T-helper 9 cell (primary cell): ENCODE measurements around the gene HOMER1.

Experiments used
- DNase-seq: peaks from one replicate; pipeline ENCODE4 v3.0.0-alpha.2; 2020
- total RNA-seq, 2 donors: gene quantifications; one replicate each; lab custom pipeline; 2026; lab: John Stamatoyannopoulos, UW

Gene HOMER1
- 8.8 to 17.1 reads per million in 2 donors for total RNA-seq

DNA sequence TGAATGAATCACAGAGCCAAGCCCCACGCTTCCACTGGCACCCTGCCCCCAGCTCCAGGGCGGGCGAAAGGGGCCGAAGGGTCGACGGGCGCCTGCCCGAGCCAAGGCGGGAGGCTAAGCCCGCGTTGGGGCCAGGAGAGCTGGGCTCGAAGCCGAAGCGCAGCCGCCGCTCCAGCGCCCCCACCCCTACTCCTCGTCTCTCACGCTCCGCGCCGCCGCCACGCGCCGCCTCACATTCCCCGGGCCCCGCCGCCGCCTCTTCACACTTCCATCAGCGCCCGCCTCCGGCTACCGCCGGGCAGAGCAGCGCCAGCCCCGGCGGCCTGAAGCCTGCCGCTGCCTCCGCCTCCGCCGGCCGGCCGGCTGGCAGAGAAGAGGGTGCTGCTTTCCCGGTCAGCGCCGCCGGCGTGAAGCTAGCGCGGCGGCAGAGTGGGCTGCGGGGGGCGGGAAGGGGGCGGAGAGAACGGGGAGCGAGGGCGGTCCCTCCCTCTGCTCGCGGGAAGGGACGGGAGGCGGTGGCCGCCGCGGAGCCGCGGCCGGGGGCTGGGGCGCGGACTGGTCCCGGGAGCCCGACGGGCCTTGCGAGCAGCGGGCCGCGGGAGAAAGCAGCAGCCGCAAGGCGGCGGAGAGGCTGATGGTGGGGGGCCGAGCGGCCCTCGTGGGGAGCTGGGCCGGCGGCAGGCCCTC lies at the start of gene HOMER1:
TSS of gene HOMER1 (minus strand) at position 431 of the 687 bp plus-strand sequence. CDS start 1,360 bp downstream, outside the sequence.
- DNase-seq: peak; percentile 59

GRCh38 chr5:79563247-79563590 lies 49.3 kb upstream of the HOMER1 start:
- no peak for DNase-seq

DNA sequence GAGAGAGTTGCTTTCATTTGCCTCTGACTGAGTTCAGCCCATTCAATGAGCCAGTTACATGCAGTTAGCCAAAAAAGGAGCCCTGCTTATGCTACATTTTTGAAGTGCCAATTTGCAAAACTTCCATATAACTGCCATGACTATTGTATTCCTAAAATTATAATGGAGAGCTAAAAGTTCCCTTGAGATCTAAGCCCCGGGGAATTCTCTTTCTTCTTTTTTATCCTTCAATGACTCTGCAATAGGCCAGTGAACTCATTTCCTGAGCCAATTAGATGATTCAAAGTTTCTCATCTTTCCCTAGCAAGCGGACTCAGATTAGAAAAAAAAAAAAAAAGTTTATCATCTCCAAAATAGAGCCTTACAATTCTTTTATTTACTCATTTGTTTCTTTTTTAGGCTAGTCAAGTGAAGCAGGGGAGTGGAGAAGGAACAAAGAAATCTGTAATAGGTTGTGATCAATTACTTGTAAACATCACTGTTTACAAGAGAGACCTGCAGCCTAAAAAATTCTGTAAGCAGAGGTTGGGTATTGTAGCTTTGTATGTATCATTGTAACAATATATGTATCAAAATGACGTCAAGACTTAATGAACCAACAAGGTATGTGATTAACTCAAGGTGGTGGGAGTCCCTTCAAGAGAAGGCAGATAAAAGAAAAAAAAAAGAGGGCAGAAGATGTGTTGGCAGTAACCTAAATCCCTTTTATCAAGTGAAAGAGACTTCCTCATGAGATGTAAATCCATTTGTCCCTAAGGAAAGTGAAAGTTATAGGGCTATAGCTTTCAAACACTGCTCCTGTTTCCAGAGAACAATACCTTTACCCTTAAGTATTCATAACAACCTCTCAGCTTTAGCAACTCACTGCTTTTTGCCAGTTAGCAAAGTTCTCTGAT lies 48.7 kb upstream of the HOMER1 start:
- no peak for DNase-seq

GRCh38 chr5:79561525-79561893 lies 47.6 kb upstream of the HOMER1 start:
- DNase-seq: no peak

DNA sequence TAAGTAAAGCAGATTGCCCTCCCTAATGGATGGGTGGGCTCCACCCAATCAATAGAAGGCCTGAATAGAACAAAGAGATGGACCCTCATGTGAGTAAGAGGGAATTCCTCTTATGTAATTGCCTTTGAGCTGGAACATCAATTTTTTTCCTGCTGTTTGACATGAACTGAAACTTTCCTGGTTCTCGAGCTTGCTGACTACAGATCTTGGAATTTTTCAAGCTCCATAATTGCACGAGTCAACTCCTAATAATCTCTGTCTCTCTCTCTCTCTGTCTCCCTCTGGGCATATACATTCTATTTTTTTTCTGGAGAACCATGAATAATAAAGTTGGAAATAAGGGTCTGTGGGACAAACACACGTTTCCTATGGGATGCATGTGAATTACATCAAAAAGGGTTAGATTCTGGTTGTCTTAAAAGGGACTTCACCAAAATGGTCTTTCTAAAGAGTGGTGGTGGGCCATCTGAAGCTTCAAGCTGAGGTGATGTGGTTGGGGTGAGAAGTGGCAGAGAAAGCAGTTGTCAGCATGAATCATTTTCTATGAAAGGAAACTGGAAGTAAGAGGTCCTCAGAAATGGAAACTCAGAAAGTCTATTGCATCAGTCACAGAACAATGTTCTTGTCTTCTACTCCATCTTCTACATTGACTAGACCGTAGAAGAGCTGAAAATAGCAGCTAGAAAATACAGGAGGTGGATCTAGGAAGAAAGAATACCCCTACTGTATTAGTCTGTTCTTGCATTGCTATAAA lies 47.0 kb upstream of the HOMER1 start:
- no peak for DNase-seq

- DNase-seq: no peak
These were observed 41.5 kb upstream of the HOMER1 start for GRCh38 chr5:79555418-79555817.

DNA sequence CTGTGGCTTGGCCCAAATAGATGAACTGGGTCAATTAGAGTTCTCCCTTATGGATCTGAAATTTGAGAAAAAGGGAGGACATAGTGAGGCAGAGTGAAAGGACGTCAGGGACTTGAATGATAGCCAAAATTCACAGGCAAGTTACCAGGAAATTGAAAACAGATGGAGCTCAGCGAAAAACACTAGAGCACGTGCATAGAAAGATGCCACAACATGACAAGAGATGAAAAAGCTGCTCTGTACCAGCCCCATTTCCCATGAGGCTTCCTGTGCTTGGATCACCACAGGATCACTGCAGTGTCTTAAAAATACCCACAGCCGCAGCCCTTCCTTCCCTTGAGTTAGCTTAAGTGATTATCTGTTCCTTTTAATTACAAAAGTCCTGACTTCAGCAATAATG lies 39.0 kb upstream of the HOMER1 start:
- no peak for DNase-seq

DNA sequence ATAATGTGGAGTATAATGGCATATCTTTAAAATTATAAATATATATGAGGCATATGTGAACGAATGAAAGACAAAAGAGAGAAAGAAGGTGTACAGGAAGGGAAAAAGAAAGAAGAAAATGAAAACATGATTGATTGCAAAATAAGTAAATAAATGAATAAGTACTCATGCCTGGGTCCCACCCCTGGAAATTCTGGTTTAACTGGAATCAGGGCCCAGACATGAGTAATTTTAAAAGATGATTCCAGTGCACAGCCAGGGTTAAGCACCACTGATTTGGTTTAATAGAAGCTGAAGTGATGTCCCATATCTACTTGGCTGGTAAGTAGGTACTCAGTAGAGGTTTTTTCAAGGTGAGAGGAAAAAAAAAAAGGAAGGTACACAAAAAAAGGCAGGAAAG lies 34.0 kb upstream of the HOMER1 start:
- no peak for DNase-seq

DNA sequence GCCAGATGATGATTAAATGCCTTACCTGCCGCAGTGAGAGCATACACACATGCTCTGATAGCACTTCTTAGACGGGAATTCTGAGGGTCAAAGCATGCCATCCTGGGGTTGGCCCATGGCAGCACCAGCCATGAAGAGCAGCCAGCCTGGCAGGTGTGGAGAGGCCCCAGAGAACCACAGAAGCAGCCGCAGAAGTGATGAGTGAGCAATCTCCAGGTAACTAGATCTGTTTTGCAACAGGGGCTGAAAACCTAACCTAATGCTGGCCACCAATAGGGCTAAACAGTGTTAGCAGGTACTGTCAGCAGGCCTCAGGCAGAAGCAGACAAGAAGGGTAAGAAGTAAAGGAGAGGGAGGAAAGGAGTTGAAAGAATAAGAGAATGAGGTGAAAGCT lies 33.5 kb upstream of the HOMER1 start:
- DNase-seq: no peak

DNA sequence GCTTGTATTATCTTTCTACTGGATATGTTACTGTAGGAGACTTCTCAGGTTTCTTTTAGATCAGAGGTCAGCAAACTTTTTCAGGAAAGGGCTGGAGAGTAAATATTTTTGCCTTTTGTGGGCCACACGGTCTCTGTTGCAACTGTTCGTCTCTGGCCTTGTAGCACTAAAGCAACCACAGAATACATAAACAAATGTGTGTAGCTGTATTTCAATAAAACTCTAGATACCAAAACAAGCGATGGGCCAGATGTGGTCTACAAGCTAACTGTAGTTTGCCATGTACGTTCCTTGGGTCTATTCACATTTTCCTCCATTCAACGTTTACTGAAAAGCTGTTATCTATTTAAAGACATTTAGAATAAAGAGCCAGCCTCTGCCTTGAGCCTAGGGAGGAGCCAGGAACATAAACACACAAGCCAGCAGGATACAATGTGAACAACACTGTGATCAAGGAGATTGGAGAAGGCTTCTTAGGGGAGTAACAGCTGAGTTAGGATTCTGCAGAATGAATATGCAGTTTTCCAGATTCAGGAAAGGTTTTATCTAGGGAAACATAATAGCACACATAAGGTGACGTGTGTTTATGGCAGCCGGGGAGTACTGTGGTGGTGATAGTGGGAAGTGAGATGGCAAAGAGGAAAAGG lies 33.0 kb upstream of the HOMER1 start:
- no peak for DNase-seq

DNA sequence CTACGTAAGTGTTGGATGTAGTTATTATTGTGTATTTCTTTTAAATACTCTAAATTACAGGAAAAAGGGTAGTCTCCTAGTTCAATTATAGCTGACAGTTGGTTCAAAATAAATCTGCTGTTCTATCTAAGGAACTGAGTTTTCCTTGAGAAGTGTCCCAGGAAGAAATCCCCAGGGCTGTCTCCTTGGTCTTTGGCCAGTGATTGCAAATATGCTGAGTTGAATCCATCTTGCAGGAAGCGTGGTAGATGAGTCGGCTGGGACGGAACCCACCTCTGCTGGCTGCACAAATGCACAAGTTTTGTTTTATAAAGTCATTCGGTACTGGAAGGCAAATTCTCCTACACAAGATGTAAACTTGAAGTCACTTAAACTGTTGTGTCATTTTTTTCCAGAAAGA lies 30.2 kb upstream of the HOMER1 start:
- no peak for DNase-seq

- DNase-seq: no peak
These were observed 27.0 kb upstream of the HOMER1 start for GRCh38 chr5:79540939-79541338.

GRCh38 chr5:79536193-79536906 lies 22.4 kb upstream of the HOMER1 start:
- no peak for DNase-seq

DNA sequence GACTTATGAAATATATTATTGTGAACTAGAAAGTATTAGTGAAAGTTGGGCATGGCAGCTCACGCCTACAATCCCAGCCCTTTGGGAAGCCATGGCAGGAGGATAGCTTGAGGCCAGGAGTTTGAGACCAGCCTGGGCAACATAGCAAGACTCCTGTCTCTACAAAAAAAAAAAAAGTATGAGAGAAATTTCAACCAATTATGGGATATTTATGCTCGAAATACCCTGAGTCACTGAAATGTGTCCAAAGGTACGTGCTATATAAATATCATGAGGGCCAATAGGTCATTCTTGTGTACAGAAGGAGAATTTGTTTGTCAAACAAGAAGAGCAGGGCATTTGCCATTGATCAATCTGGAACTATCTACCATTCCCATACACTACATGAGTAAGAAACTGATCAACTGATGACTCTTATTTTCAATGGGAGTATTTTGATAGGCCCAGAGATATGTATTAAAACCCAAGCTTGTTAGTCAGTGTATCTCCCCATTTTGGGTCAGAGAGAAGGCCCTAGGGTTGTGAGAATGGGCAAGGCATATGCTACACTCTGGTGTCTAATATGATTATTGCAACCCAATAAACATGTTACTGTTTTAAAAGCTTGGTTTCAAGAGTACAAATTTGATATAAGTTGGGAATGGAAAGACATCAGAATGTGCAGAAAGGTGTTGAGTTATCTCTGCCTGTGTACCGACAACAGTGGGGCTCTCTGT lies 21.7 kb upstream of the HOMER1 start:
- no peak for DNase-seq

DNA sequence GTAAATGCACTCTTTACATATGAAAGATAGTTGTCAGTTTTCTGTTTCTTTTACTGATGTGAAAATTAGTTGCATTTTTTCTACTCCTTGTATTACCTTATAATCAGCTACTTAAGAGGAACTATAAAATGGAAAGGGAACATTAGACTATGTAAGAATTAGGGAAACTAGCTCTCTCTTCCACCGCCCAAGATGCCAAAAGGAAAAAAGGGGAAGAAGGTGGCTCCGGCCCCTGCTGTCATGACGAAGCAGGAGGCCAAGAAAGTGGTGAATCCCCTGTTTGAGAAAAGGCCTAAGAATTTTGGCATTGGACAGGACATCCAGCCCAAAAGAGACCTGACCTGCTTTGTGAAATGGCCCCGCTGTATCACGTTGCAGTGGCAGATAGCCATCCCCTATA lies 15.2 kb upstream of the HOMER1 start:
- no peak for DNase-seq

DNA sequence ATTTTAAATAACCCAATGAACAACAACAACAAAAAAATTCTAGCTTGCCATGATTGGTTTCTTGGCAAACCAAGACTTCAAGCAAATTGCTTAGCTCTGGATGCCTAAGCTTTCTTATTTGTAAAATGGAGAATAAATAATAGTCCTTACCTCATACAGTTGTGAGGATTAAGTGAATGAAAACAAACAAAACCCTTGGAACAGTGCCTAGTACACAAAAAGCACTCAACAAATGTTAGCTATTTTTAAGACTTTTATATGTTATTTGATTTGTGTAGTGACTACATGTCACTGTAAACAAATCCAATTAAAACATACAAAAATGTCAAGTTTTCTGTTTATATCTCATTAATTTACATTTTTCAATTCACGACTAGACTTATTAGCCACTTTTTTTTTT lies 13.5 kb upstream of the HOMER1 start:
- DNase-seq: no peak

DNA sequence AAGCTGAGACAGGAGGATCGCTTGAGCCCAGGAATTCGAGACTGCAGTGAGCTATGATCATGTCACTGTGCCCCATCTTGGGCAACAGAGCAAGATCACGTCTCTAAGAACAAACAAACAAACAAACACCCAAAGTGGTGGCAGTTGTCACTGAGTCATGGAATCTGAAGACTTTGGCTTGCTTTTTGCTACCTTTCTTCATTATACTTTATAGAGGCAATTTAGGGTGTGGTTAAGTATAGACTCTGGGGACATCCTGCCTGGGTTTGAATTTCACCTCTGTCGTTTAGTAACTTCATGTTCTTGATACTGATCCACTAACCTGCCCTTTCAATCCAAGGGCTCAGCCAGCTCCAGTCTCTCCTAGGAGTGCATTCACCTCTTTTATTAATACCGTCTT lies 13.0 kb upstream of the HOMER1 start:
- no peak for DNase-seq

GRCh38 chr5:79526493-79526892 lies 12.6 kb upstream of the HOMER1 start:
- DNase-seq: no peak

DNA sequence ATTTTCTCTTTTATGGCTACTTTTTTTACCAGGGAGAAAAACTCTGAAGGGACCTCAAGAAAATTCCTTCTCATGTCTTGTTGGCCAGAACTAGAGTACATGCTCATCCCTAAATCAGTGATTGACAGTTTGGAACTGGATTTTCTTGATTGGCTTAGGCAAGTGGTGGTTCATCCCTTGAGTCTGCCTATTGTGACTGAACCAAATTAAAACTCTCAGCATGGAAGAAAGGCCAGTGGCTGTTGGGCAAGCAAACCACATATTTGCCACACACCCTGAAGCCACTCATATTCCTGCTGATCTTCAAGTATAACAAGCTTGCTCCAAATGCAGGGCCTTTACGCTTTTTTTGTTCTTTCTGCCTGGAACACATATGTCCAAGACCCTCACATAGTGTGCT lies 7.2 kb upstream of the HOMER1 start:
- no peak for DNase-seq

GRCh38 chr5:79518718-79519117 lies 4.8 kb upstream of the HOMER1 start:
- no peak for DNase-seq

DNA sequence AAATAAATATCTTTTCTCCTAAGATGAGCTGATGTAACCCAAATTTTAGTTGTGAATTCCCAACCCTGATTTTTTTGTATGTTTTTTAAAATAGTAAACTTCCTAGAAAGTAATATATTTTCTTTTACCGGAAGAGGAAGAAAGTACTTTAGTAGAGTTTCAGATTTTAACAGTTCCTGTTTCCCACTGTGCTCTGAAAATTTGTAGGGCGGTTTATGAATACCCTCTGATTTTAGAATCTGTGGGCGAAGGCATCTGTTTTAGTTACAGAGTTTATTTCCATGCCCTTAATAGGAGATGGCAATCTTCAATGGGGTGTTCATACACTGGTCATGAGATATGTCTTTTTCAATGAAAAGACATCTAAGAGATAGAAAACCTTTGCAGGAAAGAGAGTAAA lies 3.7 kb upstream of the HOMER1 start:
- no peak for DNase-seq

GRCh38 chr5:79516986-79517385 lies 3.1 kb upstream of the HOMER1 start:
- DNase-seq: no peak
